GM19463 (cell line): Measurements from ENCODE around the gene EXT2.

Experiments used
- ATAC-seq: cut with Tn5 transposase; IDR thresholded peaks from one replicate; pipeline ENCODE4 v1.9.1; 2021; ENCODE audit warnings: mild to moderate bottlenecking, moderate library complexity; ENCODE audit not compliant: unreplicated experiment

Gene EXT2

DNA sequence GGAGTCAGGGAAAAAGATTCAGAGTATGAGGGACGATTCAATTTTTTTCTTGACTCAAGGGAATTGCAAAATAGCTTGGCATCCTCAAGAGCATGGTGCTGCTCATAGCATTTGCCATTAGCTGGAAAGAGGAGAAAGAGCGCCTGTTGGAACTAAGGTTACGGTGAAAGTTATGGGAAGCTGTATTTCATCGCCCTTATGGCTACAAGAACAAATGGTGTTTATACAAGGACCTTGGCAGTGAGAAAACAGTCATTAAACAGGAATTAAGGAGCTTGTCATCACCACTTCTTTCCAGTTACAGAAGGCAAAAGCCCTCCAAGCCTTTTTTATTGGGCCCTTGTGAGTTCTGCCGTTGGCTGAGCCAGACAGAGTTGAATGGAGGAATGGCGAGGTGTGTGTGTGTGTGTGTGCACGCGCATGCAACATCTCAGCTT is 140.3 kb downstream of the EXT2 start:
- no peak for ATAC-seq

DNA sequence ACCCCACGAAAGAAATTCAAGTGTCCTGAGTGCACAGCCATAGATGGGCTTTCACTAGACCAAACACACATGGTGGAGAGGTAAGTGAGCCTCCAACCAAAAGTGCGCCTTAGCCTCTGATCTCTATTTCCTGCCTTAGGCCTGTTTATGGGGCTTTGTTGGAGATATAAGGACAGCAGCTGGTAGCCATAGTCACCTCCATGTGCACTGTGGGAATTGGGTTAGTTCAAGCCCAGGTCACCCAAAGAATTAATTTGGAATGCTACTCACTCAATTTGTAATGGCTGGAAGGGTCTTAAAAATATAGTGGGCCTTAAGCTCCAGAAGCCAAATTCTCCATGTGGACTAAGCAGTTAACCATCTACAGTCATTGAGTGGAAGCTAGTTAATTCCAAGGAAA is 140.8 kb downstream of the EXT2 start:
- ATAC-seq, result no peak

DNA sequence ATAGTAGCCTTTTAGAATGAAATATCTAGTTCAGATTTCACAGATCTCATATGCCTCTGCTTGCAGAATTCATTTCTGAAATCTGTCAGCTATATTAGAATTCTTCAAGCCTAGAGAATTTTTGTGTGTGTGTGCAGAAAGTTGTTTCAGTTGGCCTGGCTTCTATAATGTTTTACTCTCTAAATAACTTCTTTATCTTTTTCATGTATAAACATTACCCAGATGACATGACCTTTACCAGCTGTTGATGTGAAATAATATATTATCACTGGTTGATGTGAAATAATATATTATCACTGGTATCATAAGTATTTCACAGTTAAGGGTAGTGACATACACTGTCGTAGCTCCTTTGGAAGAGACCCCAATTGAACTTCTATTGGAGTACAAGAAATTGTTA is 141.7 kb downstream of the EXT2 start:
- no peak for ATAC-seq

DNA sequence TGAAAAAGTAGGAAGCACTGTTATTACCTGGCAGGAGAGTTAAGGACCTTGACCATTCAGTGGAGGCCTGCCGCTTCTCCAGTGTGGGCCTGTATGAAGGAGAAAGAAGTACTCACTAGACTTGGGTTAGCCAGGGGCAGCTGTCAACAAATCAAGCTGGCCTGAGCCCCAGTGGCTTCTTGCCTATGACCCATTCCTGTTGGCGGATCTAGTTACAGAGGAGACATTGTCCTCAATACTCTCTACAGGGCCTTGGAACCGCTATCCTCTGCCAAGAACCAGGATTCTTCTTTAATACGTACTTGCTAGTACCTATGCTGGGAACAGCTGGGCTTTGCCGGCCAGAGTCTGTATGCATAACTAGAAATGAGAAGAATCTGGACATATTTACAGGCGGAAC is 146.4 kb downstream of the EXT2 start:
- ATAC-seq, result no peak

DNA sequence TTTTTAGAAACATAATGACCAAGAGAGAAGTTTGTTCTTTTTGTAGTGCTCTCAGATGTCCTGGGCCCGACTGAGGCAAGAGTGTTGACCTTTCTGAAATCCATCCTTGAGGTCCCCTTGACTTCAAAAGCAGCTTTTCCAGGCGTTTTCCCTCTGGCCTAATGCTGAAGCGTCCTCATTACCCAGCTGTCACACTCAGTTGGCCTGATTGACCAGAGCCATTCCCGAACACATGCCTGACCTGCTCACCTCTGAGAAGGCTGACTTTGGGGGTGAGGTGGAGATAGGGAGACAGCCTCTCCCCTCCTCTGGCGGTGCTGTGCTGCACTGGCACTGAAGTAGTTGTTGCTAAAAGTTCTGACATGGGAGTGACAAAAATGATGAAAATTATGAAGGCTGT is 147.6 kb downstream of the EXT2 start:
- ATAC-seq, result no peak

DNA sequence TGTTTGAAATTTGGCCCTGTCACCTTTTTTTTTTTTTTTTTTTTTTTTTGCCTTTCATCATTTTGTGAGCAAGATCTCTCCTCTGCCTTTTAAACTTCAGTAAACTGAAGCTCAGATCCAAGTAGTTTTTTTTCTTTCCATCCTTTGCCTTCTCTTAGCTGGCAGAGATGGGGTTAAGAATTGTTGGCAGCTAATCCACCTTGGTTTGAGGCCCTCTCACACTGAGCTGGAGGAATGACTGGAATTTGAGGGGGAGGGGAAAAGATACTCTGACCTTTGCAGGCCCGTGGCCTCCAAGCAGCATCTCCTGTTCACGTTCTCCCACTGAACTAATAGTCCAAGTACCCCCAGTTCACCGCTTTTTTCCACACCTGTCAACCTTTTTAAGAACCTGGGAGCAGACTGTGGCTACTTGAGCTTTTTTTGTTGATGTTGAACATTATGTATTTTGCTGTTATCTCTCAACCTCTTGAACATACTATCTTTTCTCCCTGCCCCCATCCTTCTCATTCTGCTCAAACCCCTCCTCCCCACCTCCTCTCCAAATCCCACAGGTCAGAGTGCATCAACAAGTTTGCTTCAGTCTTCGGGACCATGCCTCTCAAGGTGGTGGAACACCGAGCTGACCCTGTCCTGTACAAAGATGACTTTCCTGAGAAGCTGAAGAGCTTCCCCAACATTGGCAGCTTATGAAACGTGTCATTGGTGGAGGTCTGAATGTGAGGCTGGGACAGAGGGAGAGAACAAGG is 148.3 kb downstream of the EXT2 start:
- ATAC-seq, result no peak

DNA sequence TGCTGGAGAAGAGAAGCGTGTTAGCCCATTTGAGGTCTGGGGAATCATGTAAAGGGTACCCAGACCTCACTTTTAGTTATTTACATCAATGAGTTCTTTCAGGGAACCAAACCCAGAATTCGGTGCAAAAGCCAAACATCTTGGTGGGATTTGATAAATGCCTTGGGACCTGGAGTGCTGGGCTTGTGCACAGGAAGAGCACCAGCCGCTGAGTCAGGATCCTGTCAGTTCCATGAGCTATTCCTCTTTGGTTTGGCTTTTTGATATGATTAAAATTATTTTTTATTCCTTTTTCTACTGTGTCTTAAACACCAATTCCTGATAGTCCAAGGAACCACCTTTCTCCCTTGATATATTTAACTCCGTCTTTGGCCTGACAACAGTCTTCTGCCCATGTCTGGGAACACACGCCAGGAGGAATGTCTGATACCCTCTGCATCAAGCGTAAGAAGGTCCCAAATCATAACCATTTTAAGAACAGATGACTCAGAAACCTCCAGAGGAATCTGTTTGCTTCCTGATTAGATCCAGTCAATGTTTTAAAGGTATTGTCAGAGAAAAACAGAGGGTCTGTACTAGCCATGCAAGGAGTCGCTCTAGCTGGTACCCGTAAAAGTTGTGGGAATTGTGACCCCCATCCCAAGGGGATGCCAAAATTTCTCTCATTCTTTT is 149.3 kb downstream of the EXT2 start:
- ATAC-seq, result no peak

DNA sequence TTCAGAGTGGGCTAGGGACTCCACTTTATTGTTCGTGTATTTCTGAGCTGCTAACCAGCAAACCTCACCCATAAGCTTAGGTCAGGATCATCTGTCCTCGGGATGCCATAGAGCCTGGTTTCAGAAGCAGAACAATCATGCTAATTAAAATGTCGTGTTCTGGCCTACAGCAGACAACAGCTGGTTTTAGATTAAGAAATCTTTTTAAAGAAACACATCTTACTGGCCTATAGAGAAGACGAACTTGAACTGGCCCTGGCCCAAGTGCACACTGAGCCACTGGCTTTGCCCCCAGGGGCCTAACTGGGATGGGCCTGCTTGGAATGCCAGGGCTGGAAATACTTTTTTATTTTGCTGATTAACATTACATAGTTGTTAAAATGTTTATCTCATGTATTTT is 151.2 kb downstream of the EXT2 start:
- ATAC-seq, result no peak

DNA sequence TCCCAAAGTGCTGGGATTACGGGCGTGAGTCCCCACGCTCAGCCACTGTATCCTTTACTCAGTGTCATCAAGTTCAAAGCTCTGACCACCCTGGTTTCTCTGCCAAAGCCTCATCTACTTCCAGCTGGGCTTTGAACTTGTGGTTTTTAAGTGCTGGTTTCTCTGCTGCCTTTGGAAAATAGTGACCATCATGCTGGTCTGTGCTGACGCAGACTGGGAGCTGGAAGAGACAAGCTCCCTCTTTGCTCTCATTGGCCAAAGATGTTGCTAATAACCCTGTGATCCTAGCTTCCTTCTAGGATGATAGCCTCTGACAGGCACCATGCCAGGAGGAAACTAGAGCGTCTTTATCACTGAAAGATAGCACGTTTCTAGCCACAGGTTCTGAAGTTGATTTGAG is 152.0 kb downstream of the EXT2 start:
- ATAC-seq, result no peak

DNA sequence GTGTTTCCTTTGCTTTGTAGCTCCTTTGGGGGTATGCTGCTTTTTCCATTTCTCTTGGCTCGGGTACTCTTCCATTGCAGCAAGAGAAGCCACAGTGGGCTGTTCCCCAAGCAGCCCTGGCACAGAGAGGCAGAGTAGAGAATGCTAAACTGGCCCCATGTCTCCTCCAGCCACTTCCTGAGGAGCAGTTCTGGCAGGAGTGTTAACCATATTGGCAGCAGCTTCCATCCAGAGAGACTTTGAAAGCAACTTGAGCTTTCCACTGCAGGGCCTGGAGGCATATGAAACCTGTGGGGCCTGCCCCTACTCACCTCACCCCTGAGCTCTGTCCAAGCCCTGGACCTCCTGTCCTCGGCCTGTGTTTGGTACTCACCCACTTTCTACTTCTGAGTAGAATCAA is 152.6 kb downstream of the EXT2 start:
- no peak for ATAC-seq

DNA sequence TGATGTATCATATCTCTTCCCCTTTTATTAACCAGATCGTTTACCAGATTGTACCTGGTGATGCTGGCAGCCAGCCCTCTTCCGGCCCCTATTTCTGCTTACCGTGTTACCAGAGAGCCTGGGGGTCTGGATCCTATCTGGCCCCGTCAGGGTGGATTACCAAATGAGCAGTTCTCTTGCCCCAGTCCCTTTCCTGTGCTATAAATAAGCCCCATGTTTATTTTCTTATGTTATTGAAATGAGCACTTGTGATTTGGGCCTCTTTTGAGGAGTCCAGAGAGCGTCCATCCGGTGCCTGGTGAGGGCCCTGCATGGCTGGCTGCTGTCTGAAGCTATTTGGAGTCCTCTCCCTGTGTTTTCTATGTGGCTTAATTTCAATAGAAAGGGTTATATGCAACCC is 154.9 kb downstream of the EXT2 start:
- no peak for ATAC-seq

DNA sequence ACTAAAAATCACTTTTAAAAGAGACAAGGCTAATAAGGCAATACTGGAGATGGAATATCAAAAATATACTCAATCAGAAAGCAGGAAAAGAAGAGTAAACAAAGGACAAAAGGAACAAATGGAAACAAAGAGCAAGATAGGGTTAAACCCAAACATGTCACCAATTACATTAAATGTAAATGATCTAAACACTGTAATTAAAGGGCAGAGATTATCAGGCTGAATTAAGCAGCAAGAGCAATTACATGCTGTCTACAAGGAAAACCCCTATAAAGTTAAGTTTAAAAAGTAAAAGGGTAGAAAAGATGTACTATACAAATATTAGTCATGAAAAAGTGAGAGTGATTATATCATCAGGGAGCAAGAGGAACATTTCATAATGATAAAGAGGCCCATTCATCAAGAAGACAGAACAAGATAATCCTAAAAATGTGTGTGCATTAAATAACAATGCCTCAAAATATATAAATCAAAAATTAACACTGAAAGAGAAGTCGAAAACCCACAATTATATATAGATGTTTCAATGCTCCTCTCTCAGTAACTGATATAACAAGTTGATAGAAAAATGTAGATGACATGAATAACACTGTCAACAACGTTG is 157.6 kb downstream of the EXT2 start:
- ATAC-seq, result no peak

DNA sequence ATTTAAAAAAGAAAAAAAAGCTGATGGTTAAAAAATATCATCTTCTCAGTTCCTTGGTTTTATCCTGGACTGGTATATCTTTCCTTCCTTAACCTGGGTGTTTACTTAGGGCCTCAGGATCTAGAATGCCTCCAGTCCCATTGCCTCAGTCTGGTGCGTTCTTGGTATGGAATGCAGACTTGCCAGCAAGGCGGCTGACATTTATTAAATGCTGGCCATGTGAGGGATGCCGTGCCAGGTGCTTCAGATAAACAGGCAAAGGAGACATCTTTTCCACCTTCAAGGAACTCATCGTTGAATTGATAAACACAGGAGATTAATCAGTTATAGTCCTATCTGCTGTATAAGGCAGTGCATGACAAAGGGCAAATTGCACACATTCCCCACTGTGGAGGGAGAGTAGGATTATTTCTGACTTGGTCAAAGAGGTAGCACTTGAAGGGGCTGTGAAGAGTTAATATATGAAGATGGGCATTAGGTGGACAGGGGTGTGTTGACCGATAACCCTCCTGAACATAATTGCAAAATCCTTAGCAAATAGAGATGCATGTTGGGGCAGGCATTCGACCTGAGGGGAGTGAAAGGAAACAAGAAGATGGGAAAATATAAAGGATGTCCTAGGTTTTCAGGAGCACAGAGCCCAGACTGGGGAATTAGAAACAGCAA is 160.1 kb downstream of the EXT2 start:
- ATAC-seq, result no peak

DNA sequence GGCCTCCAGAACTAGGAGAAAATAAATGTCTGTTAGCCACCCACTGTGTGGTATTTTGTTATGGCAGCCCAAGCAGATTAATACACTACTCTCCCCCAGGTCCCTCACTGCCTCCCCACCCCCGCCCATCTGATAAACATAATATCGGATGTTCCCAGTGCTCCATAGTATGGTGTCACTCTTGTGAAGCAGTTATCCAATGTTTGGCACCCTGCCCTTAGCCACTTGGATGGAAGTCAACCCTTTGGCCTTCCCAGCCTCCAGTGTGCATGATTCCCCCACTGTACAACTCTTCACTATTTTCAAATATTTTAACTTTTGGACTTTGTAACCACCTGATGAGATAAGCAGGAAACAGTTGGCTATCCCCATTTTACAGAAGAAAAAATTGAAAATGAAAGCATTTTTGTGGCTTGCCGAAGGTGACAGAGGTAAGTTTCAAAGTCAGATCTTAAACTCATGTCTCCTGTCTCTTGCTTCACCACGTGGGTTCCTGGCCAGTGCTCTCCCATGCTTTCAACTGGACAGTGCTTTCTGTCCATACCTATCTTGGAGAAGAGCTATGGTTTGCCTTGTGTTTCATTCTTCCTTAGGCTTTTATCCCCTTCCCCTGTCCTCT is 161.3 kb downstream of the EXT2 start:
- no peak for ATAC-seq

DNA sequence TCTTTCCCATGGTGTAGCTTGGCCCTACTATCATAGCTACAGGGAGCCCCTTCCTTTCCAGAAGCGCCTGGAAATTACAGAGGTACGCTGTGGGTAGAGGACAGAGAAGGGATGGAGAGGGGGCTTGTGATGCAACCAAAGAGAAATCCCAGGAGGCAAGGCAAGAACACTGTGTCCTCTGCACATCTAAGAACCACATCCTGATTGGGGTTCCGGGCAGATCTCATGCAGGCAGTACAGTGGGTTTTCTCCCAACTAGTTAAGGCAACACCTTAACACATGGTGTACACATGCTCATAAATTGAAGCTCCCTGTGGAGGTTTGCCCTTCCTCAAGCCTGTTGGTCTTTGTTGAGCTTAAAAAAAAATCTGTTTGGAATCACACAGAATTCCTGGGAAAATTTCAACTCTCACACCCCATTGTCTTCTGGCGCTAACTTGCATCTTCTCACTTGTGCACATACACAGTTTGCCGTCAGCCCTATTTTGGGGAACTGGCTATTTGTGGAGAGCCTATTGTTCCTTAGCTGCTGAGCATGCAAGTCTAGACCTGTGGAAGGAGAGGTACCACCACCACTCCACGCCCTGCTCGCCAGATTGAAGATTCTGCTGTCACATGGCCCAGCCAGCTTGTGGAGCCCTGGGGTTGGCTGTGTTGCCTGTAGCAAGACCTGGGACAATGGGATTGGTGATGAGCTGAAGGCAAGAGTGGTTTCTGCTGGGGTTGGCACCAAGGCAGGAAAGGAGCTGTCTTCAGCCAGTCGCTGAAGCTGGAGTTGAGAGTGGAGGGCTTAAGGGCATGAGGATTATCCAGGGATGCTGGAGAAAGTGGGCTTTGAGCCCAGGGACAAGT is 162.1 kb downstream of the EXT2 start:
- no peak for ATAC-seq

DNA sequence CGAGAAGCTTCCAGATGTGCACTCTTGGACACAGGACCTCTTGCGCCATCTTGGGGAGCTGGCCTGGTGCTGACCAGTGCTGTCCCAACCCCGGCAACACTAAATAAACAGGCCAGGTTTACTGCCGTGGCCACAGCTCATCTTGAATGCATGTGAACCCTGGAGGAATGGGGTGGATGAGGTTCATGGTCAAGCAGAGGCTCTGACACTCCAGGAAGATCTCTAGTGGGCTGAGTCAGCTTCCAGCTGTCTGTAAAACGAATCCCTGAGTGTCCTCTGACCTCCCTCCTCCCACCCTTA is 162.7 kb downstream of the EXT2 start:
- no peak for ATAC-seq

DNA sequence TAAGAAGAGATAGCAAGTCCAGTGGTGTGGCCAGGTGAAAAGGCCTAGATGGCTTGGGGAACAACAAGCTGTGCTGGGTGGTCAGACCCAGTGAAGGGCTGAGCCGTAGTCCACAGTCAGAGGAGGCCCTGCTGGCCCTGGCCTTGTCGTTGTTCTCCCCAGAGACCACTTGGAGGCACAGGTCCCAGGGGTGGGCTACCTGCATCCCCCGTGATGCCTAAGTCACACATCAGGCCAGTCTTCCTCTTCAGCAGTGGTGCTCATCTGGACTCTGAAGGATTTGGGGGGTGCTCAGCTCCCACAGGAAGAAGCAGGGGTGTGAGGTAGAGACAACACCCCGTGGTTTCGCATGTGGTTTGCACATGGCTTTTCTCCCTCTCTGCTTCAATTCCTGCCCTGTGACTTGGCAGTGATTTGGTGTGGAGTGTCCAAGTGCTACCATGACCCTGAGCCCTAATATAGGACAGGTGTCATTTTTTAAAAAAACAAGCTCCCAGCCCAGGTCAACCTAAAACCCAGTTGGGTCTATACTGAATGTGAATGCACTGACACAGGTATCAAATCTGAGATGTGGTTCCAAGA is 163.5 kb downstream of the EXT2 start:
- ATAC-seq, result no peak

DNA sequence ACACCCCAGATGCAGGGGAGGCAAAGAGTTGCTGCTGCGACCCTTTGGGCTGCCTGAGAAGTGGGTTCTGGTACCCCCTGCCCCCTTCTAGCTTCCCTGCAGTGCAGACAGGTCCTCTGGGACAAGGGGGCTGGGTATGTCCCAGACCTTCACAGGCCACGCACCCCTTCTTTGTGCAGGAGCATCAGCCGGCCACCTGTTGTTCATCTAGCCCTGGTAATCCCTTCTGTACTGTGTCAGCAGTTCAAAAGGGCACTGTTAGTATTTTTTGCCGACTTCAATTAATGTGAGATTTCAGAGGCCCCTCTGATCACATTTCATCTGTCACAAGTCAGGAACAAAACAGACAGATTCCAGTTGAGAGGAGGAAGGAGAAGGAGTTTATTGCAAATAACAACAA is 164.6 kb downstream of the EXT2 start:
- no peak for ATAC-seq

DNA sequence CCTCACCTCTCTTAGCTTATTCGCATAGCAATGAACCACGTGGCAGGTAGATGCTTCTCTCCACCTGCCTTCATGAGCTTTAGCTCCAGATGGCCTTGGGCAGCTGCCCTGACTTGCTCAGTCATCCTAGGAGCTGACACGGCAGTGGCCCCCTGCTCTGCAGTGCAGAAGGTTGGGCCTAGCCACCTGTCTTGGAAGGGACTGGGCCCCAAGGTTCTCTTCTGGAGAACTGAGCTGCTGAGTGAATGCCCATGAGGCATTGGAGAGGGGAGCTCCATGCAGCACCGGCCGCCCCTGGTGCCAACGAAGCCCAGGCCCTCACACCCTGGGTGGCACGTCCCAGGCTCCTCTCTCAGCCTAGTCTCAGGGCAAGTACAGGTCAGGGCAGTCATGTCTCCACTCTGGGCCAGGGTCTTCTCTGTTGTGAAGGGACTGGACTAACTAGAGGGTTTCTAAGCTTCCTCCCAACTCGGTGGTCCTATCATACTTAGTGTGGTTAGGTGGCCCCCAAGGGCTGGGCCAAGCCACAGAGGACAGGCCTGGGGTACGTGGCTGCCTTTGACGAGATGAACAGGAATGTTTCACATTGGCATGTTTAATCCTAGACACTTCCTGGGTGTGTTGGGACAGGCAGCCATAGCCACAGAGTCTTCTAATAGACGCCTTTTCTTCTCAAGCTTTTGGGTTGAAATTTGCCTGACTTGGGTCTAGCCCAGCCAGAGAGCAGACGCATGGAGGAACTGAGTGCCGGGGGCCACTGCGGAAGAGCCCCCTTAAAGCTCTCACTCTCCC is 166.5 kb downstream of the EXT2 start:
- ATAC-seq, result no peak
